Loucy (cell line): ENCODE measurements around the gene RAD51B.

ENCODE experiments used
- EZH2phosphoT487 ChIP-seq: fragments of 200-600 bp; IDR thresholded peaks from 2 replicates; pipeline ENCODE4 v1.6.1; 2018; ENCODE audit warnings: antibody characterized with exemption, mild to moderate bottlenecking, moderate library complexity, borderline replicate concordance
- TF ChIP-seq, protein P1 (sequence below): fragments of 200-600 bp; sonication (generic); conservative IDR thresholded peaks from 2 replicates; pipeline ENCODE4 v1.5.1; 2014; ENCODE audit warnings: mild to moderate bottlenecking, antibody characterized with exemption, low read length

DNA sequence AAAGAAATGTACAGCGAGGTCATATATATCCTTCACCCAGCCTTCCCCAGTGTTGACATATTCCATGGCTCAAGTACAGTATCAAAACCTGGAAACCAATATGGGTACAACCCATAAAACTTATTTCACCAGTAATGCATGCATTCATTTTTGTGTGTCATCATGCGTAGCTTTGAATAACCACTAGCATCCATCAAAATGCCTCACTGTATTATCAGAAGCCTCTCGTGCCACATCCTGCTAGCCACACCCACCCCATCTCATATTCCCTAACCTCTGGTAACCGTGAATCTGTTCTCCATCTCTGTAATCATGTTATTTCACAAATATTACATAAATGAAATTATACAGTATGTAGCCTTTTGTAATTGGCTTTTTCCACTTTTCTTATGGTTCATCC lies 314.3 kb downstream of the RAD51B start:
- TF ChIP-seq, protein P1, sequence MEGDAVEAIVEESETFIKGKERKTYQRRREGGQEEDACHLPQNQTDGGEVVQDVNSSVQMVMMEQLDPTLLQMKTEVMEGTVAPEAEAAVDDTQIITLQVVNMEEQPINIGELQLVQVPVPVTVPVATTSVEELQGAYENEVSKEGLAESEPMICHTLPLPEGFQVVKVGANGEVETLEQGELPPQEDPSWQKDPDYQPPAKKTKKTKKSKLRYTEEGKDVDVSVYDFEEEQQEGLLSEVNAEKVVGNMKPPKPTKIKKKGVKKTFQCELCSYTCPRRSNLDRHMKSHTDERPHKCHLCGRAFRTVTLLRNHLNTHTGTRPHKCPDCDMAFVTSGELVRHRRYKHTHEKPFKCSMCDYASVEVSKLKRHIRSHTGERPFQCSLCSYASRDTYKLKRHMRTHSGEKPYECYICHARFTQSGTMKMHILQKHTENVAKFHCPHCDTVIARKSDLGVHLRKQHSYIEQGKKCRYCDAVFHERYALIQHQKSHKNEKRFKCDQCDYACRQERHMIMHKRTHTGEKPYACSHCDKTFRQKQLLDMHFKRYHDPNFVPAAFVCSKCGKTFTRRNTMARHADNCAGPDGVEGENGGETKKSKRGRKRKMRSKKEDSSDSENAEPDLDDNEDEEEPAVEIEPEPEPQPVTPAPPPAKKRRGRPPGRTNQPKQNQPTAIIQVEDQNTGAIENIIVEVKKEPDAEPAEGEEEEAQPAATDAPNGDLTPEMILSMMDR, result no peak
- no peak for TF ChIP-seq EZH2phosphoT487
